Articular chondrocyte of knee joint (primary cell): Measurements from ENCODE around the gene CXorf65. TPM values are rescaled to one million over a fixed set of nuclear protein-coding genes. Genes with fewer than 3 reads are reported as not detected.

ENCODE experiments used
- small RNA-seq: library from RNA; depleted of rRNA; stranded (forward); fragments of <200 nt; gene quantifications from one replicate; pipeline ENCODE3, GENCODE V24; 2012
- total RNA-seq: library from RNA; depleted of rRNA; stranded (reverse); fragments of >200 nt; gene quantifications from 2 replicates; pipeline ENCODE4 v1.2.3, GENCODE V29; 2012

Gene CXorf65
- total RNA-seq, result not detected in 2 replicates

DNA sequence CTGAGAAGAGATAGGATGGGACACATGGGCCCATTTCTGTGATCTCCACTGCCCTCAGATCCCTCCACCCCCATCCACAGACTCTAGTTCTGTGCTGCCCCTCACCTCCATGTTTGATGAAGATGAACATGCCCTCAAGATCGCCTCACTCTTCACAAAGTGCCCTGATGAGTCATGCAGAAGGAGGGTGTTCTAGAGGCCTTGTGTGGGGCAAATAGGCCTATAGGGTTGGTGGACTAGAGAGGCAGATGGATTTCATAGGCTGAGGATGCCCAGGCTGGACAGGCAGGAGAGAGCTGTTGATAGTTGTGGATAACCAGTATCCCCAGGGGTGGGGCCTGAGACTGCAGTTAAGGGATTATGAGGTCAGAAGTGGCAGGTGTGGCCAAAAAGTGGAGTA lies at the start of gene CXorf65:
TSS of gene CXorf65 (minus strand) at position 314 of the 400 bp plus-strand sequence. CDS start at position 130, 184 bp downstream.

GRCh38 chrX:71144651-71145050 lies 38.1 kb upstream of the CXorf65 start, which contains the start of gene NLGN3:
Gene NLGN3, plus strand, starts transcription at chrX:71144841. Its CDS starts 2,909 bp downstream, at chrX:71147750.

GRCh38 chrX:71118032-71118984 lies 11.8 kb upstream of the CXorf65 start, which contains the start of gene MED12:
Gene MED12, plus strand, starts transcription at chrX:71118596. Its CDS starts 159 bp downstream, at chrX:71118755.

DNA sequence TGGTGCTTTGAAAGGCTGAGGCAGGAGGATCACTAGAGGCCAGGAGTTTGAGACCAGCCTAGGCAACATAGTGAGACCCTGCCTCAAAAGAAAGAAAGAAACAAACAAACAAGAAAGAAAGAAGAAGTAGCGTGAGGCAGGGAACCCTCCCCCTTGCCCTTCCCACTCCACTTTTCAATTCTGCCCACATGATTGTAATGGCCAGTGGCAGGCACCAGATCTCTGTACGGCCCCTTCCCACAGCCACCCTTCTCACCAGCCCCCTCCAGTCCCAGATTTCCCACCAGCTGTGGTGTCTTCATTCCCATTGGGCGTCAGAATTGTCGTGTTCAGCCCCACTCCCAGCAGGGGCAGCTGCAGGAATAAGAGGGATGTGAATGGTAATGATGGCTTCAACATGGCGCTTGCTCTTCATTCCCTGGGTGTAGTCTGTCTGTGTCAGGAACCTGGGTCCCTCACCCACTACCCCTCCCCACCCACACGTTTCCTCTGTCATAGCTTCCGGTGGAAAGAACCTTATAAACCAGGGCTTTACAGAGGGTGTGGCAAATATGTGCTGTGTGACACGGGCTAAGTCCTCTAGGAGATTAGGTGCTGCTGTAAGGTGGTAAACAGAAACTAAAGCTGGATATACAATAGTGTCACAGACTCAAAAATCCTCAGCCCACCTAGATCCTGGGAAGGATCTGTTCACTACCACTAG lies 4.8 kb upstream of the CXorf65 start, which contains the start of gene IL2RG:
TSS of gene IL2RG (minus strand) at position 437 of the 703 bp plus-strand sequence. CDS start at position 399, 38 bp downstream.

GRCh38 chrX:71095555-71095980 lies 11.0 kb downstream of the CXorf65 start, which contains the start of gene FOXO4:
Gene FOXO4, plus strand, starts transcription at chrX:71095851. Its CDS starts 678 bp downstream, at chrX:71096529.

DNA sequence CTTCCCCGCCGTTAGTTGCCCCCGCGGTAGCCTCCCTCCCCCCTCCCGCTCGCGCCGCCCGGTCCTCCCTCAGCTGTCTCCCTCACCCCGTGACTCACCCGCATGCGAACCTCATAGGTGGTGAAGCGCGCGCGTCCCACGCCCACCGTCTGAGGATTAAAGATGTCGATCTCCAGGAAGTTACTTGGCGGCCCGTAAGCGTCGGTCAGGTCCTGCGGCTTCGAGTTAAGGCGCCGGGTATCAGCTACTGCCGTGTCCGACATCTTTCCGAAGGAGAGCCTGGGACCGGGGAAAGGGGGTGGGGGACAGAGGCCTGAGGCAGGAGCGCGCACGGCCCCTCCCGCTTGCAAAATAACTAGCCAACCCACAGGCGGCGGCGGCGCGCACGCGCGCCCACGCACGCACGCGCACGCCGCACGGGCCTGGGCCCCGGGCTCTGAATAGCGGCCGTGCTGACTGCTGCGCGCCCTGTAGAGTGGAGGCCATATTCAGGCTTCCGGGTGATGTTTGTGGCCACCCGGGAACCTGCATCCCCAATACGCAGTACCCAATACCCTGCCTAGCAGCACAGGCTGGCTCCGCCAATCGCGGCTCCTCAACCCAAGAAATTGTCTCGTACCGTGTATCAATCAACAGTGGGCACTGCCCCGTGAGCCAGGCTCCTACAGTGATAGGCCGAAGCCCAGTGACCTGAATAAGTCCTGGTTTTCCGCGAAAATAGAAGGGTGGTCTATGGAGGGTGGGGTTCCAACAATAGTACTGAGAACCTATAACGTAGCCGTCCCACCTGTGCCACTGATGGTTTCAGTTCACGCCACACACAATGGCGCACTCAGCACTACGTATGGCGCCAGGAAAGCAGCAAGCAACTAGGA lies 38.3 kb downstream of the CXorf65 start, which contains the start of gene SNX12:
TSS of gene SNX12 (minus strand) at position 291 of the 875 bp plus-strand sequence. CDS start at position 263, 28 bp downstream.

Small RNA genes lying within 50 kb of the gene (small RNA-seq; reads per million reads assigned to genes)
- gene CXorf65, result not detected

Other genes starting within 250 kb of the CXorf65 start
- gene TEX11, start 198.0 kb downstream of the CXorf65 start, total RNA-seq, result under 0.01 TPM in 1 of 2 replicates, not detected in the other
- not detected in 2 replicates for gene SLC7A3, start 175.6 kb downstream of the CXorf65 start, total RNA-seq
- 63.9 and 68.9 TPM in 2 replicates for gene SNX12, start 38.4 kb downstream of the CXorf65 start, total RNA-seq
- gene FOXO4, start 10.9 kb downstream of the CXorf65 start, total RNA-seq, result 3.4 and 4.8 TPM in 2 replicates
- 0.13 and 0.32 TPM in 2 replicates for gene IL2RG, start 4.8 kb upstream of the CXorf65 start, total RNA-seq
- 21.6 and 23.3 TPM in 2 replicates for gene MED12, start 11.9 kb upstream of the CXorf65 start, total RNA-seq
- 0.22 and 0.26 TPM in 2 replicates for gene NLGN3, start 38.1 kb upstream of the CXorf65 start, total RNA-seq
- gene GJB1, start 116.5 kb upstream of the CXorf65 start, total RNA-seq, result not detected in 2 replicates
- 14.1 and 17.6 TPM in 2 replicates for gene ZMYM3, start 147.4 kb upstream of the CXorf65 start, total RNA-seq
- 285 and 322 TPM in 2 replicates for gene NONO, start 176.9 kb upstream of the CXorf65 start, total RNA-seq
- 1.1 and 1.2 TPM in 2 replicates for gene ITGB1BP2, start 195.0 kb upstream of the CXorf65 start, total RNA-seq